Measurements from ENCODE around the gene MMP3. TPM values are rescaled to one million over a fixed set of nuclear protein-coding genes. Genes with fewer than 3 reads are reported as not detected.

MMP3 gene
- total RNA-seq, 4 donors from 2014 or later, result 5.4 to 672 (median 67.4) TPM

- TF ChIP-seq CTCF (IDR thresholded peaks at IDR 0.05; ENCODE audit: low read depth), result no peak
These were observed 31.4 kb upstream of the MMP3 start, which contains the start of gene MMP12 for GRCh38 chr11:102874852-102875251. Gene MMP12 (minus strand): TSS chr11:102874982. CDS start chr11:102874937, 45 bp downstream.

DNA sequence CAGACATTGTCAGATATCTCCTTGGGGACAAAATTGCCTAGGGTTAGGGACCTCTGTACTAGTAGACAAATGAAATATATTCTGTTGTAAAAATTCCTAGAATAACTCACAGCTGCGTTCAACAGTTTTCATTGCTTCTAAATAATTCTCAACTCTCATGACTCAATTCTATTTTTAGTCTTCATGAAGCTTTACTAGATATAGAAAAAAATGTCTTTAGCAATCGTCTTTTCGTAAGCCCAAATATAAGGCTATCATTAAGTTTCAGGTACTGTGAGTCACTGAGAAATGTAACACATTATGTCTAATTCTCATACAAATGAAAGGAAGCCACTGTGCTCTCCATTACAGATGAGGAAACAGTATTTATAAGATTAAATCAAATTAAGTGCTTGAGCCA lies 24.9 kb upstream of the MMP3 start:
- no peak for TF ChIP-seq CTCF (IDR thresholded peaks at IDR 0.05; ENCODE audit: low read depth)

- TF ChIP-seq CTCF (IDR thresholded peaks at IDR 0.05; ENCODE audit: low read depth), result no peak
These were observed 21.3 kb upstream of the MMP3 start for GRCh38 chr11:102864724-102865123.

DNA sequence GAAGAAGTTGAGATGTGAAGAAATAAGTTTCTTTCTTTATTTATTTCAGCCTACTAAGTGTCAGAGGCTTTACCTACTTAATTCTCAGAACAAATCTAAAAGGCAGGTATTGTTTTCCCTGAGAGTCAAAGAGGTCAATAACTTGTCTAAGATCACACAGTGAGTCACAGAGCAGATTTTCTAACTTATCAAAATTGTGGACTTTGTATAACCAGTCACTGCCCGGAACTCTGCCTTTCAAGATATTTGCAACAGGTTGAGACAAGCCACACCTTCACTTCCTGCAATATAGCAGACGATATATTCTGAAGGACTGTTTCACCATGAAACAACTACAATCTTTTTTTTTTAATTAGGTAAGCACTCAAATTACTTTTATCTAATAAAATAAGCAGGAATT lies 10.5 kb upstream of the MMP3 start:
- TF ChIP-seq CTCF (IDR thresholded peaks at IDR 0.05; ENCODE audit: low read depth), result no peak

GRCh38 chr11:102853055-102853454 lies 9.6 kb upstream of the MMP3 start:
- no peak for TF ChIP-seq CTCF (IDR thresholded peaks at IDR 0.05; ENCODE audit: low read depth)

- no peak for TF ChIP-seq CTCF (IDR thresholded peaks at IDR 0.05; ENCODE audit: low read depth)
These were observed 7.8 kb upstream of the MMP3 start for GRCh38 chr11:102850973-102851745.

DNA sequence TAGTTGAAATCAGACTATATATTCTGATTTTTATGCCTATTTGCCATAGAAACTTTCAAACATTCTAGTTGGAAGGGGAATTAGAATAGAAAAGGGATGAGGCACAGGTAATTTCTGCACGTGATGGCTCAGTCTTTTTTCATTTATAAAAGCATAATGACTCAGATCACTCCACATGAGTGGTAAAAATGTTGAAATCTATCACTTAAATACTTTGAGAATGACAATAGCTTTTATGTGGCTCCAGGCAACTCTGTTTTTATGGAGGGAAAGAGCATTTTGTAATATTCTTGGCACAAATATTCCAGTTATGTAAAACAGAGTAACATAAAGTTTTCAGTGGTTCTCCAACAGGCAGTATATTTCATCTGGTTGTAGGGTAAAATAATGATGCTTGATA lies 5.9 kb upstream of the MMP3 start:
- TF ChIP-seq CTCF (IDR thresholded peaks at IDR 0.05; ENCODE audit: low read depth), result no peak

Measured in subcutaneous adipose tissue (tissue), 4 donors.